ENCODE measurements around the gene F11R.

DNA sequence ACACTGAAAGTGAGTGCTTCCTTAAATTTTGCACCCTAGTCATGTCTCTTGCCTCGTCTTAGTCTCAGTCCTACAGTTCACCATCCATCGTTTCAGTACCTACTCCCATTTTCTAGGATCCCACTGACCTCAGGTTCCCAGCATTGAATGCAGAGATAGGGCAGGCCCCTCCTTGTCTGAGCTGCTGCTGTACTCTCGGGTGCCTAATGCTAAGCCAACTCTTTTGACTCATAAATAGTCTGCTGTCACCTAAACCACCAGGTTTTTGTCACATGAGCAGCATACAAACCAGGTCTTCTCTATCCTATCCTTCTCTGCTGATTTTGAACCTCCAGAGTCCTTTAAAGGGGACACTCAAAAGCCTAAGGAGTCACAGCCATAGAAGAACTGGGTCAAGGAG lies 45.7 kb upstream of the F11R start:
- TF ChIP-seq CTCF (tag by site-specific recombination; IDR thresholded peaks at IDR 0.05), result no peak
- TF ChIP-seq ZNF174 (tag by site-specific recombination; IDR thresholded peaks at IDR 0.05), result no peak
- no peak for TF ChIP-seq ZNF138 (tag by site-specific recombination; IDR thresholded peaks at IDR 0.05; ENCODE audit: borderline replicate concordance)
- no peak for TF ChIP-seq ZNF473 (tag by site-specific recombination; IDR thresholded peaks at IDR 0.05)
- no peak for TF ChIP-seq SCRT2 (tag by site-specific recombination; IDR thresholded peaks at IDR 0.05)
- no peak for TF ChIP-seq ZNF521 (tag by site-specific recombination; IDR thresholded peaks at IDR 0.05)
- TF ChIP-seq SETDB1 (IDR thresholded peaks at IDR 0.05; ENCODE audit: insufficient read length, low read length), result no peak
- no peak for TF ChIP-seq ZFP37 (tag by site-specific recombination; IDR thresholded peaks at IDR 0.05)
- no peak for TF ChIP-seq ZNF274 (IDR thresholded peaks at IDR 0.05; ENCODE audit: low read length)
- no peak for TF ChIP-seq ZNF274 (tag by site-specific recombination; IDR thresholded peaks at IDR 0.05; ENCODE audit: borderline replicate concordance)
